CD4-positive, CD25-positive, alpha-beta regulatory T cell (primary cell): Measurements from ENCODE around the gene MON1A. TPM values are rescaled to one million over a fixed set of nuclear protein-coding genes. Genes with fewer than 3 reads are reported as not detected.
A peak's percentile ranks its signal among the peaks of the same experiment; 100 is the strongest.

Experiments
- ATAC-seq, 2 donors: fragments of 150-1000 bp; cut with Tn5 transposase; one replicate each; pipeline ENCODE4 v1.10.0; 2021; ENCODE audit warnings: low read depth in 2 of 2, moderate number of reproducible peaks in 2 of 2, moderate library complexity in 1 of 2
- DNase-seq, 3 donors: peaks; one replicate each; pipeline versions ENCODE4 v3.0.0 to v3.0.0-alpha.2; 2012 to 2022; ENCODE audit warnings: mixed read lengths in 1 of 3
- H3K27ac ChIP-seq: one replicate; pipeline ENCODE4 v1.7.0; 2013; ENCODE audit warnings: mild to moderate bottlenecking, low read length; ENCODE audit not compliant: insufficient read depth, poor library complexity, severe bottlenecking
- H3K27me3 ChIP-seq: one replicate; pipeline ENCODE4 v1.7.0; 2013; ENCODE audit warnings: low read length; ENCODE audit not compliant: control insufficient read depth, insufficient read depth
- H3K36me3 ChIP-seq: one replicate; pipeline ENCODE4 v1.7.0; 2013; ENCODE audit warnings: mild to moderate bottlenecking, low read length, moderate library complexity; ENCODE audit not compliant: control insufficient read depth, insufficient read depth
- H3K4me1 ChIP-seq: 2 replicates; pipeline ENCODE4 v1.7.0; 2013; ENCODE audit warnings: mild to moderate bottlenecking, low read length; ENCODE audit not compliant: insufficient read depth, control insufficient read depth, poor library complexity, severe bottlenecking
- H3K4me3 ChIP-seq: one replicate; pipeline ENCODE4 v1.7.0; 2013; ENCODE audit warnings: low read depth, mild to moderate bottlenecking, low read length, moderate library complexity
- H3K9me3 ChIP-seq, 2 experiments: 1 replicate in 1 of 2; 2 replicates in 1 of 2; pipeline ENCODE4 v1.7.0; 2013; ENCODE audit warnings: low read length in 2 of 2, mild to moderate bottlenecking in 1 of 2, moderate library complexity in 1 of 2; ENCODE audit not compliant: control insufficient read depth in 2 of 2
- H3K27ac Mint-ChIP-seq, 3 donors: one replicate each; pipeline ENCODE4 v1.8.0; 2020 to 2022; ENCODE audit warnings: mild to moderate bottlenecking in 3 of 3, mixed read lengths in 3 of 3, moderate library complexity in 2 of 3
- H3K27me3 Mint-ChIP-seq: one replicate; pipeline ENCODE4 v1.8.0; 2022; ENCODE audit warnings: mild to moderate bottlenecking, mixed read lengths
- H3K36me3 Mint-ChIP-seq: one replicate; pipeline ENCODE4 v1.8.0; 2020; ENCODE audit warnings: mixed read lengths
- H3K4me1 Mint-ChIP-seq, 4 donors: one replicate each; pipeline ENCODE4 v1.8.0; 2020 to 2022; ENCODE audit warnings: mixed read lengths in 4 of 4, mild to moderate bottlenecking in 1 of 4
- H3K4me3 Mint-ChIP-seq, 4 donors: one replicate each; pipeline ENCODE4 v1.8.0; 2020 to 2022; ENCODE audit warnings: mild to moderate bottlenecking in 4 of 4, mixed read lengths in 4 of 4, moderate library complexity in 3 of 4
- H3K9me3 Mint-ChIP-seq, 7 donors: one replicate each; pipeline ENCODE4 v1.8.0; 2020 to 2022; ENCODE audit warnings: mixed read lengths in 7 of 7, mild to moderate bottlenecking in 3 of 7, moderate library complexity in 2 of 7
- polyA plus RNA-seq, 4 donors: library from polyadenylated mRNA; unstranded; fragments of 300-500 nt; fragmentation: Illumina TruSeq; gene quantifications; one replicate each; pipeline ENCODE4 v1.2.3, GENCODE V29; 2021
- total RNA-seq: library from RNA; stranded (reverse); gene quantifications from one replicate; pipeline ENCODE4 v1.2.3, GENCODE V29; 2022

The MON1A gene
- total and polyA plus RNA-seq, 5 donors from 2014 or later, result 4.7 to 20.1 (median 19.2) TPM

DNA sequence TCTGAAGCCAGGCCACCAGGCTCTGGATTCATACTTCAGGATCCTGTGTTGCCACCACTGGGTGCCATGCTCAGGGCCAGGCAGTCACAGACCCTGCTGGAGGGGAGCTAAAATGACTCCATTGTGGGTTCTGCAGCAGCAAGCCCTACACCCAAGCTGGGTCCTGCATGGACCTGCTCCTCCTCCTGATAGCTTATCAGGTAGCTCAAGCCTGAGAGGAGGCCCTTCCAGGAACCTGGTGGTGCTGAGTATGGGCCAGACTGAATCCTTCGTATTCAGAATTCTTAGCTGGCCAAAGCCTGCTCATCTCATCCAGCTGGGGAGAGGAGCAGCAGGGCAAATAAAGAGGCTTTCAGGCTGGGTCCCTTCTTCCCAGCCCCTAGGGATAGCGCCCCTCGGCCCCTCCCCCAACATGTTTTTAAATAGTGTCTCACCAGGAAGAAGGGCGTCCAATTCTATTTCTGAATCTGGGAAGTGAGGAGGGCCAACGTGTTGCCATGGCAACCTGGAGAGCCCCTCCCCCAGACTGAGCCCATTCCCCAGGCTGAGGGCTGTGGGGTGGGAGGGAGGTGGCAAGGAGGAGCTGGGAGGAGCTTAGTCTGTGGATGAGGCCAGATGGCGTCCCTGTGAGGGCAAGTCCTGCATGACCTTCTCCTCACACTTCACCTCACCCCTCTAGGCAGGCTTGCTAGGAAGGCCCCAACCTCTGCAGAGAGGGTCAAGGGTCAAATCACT lies 48.9 kb downstream of the MON1A start:
- Mint-ChIP-seq H3K4me3 (no peak overlapping the region), H3K9me3 (peaks cover 0 to 1% (median 0%) of the 10 kb centered on the region in 7 donors), H3K36me3 (no peaks in the 10 kb centered on the region), H3K4me1 (no peaks in the 10 kb centered on the region), H3K27ac (no peak overlapping the region), H3K27me3 (no peaks in the 10 kb centered on the region)
- no peaks in the 10 kb centered on the region for H3K4me1 ChIP-seq
- H3K36me3 ChIP-seq, result no peaks in the 10 kb centered on the region
- H3K27me3 ChIP-seq, result no peaks in the 10 kb centered on the region
- H3K4me3 ChIP-seq, result no peak overlapping the region
- ATAC-seq (no peak), DNase-seq (no peak)
- no peaks in the 10 kb centered on the region for H3K9me3 ChIP-seq
- H3K27ac ChIP-seq, result no peak overlapping the region

DNA sequence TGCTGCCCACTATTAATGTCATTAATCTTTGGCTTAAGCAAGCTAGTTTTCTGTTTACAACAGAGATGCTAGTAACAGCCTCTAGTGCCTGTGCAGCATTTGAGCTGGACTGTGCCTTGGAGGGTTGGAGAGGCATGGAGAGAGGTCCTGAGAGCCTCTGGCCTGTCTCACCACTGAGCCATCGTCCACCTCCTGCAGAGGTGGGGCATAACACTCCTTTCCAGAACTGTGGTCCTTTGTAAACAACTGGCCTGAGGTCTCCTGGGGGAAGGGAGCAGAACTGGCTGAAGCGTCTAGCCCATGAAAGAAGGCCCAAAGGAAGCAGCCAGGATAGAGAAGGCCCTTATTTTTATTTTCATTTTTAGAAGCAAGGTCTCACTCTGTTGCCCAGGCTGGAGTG lies 49.9 kb downstream of the MON1A start:
- no peaks in the 10 kb centered on the region for H3K36me3 Mint-ChIP-seq
- H3K4me1 Mint-ChIP-seq, result no peaks in the 10 kb centered on the region
- no peak for ATAC-seq
- no peak for DNase-seq
- no peaks in the 10 kb centered on the region for H3K9me3 ChIP-seq
- H3K27me3 ChIP-seq, result no peaks in the 10 kb centered on the region
- H3K36me3 ChIP-seq, result no peaks in the 10 kb centered on the region
- no peak overlapping the region for H3K27ac ChIP-seq
- H3K4me1 ChIP-seq, result no peaks in the 10 kb centered on the region
- no peak overlapping the region for H3K4me3 Mint-ChIP-seq
- H3K27ac Mint-ChIP-seq, result no peak overlapping the region
- no peaks in the 10 kb centered on the region for H3K27me3 Mint-ChIP-seq
- H3K9me3 Mint-ChIP-seq, result peaks cover 0 to under 1% (median 0%) of the 10 kb centered on the region in 7 donors
- no peak overlapping the region for H3K4me3 ChIP-seq

DNA sequence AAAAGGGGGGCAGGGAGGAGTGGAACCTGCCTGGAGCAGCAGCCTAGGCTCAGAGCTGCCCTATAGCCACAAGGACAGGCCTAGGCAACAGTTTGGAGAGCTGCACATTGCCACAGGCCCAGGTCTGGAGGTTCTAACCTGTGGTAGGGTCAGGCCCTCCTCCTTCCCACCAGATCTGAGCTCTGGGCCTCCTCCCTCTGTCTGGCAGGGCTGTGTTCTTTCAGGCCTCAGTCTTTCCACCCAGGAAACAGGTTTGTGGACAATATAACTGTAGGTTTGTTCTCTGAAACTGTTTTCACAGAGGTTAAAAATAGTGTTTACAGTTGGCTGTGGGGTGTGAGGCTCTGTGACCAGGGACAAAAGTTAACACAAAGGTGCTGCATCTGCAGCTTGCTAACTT lies 50.9 kb downstream of the MON1A start:
- ATAC-seq (no peak), DNase-seq (no peak)
- Mint-ChIP-seq H3K27me3 (no peaks in the 10 kb centered on the region), H3K9me3 (no peaks in the 10 kb centered on the region), H3K36me3 (no peaks in the 10 kb centered on the region), H3K27ac (no peak overlapping the region), H3K4me3 (no peak overlapping the region), H3K4me1 (no peaks in the 10 kb centered on the region)
- H3K4me3 ChIP-seq, result no peak overlapping the region
- no peaks in the 10 kb centered on the region for H3K27me3 ChIP-seq
- no peaks in the 10 kb centered on the region for H3K9me3 ChIP-seq
- H3K4me1 ChIP-seq, result no peaks in the 10 kb centered on the region
- no peak overlapping the region for H3K27ac ChIP-seq
- no peaks in the 10 kb centered on the region for H3K36me3 ChIP-seq

DNA sequence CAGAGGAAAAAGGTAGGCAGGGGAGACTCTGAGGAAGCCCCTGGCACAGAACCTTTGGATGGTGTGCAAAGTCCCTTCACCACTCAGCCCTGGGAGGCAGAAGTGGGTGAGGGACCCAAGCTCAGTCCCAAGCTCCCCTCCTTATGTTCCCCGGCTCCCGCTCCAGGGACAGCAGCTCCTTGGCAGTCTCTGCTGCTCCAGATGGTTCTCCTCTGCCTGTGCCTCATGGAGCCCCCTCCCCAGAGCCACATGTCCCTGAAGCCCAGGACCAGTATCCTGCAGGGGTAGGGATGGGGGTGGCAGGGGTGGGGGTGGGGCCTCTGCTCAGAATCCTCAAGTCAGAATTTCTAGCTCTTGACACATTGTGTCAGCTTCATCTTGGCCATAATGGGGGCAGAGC lies 51.9 kb downstream of the MON1A start:
- Mint-ChIP-seq H3K9me3 (no peaks in the 10 kb centered on the region), H3K36me3 (no peaks in the 10 kb centered on the region), H3K27ac (no peak overlapping the region), H3K27me3 (no peaks in the 10 kb centered on the region), H3K4me3 (no peak overlapping the region), H3K4me1 (peaks cover 0 to 3% (median 0%) of the 10 kb centered on the region in 4 donors)
- no peaks in the 10 kb centered on the region for H3K27me3 ChIP-seq
- DNase-seq (no peak), ATAC-seq (no peak)
- no peaks in the 10 kb centered on the region for H3K4me1 ChIP-seq
- no peaks in the 10 kb centered on the region for H3K36me3 ChIP-seq
- H3K9me3 ChIP-seq, result no peaks in the 10 kb centered on the region
- H3K27ac ChIP-seq, result no peak overlapping the region
- no peak overlapping the region for H3K4me3 ChIP-seq

DNA sequence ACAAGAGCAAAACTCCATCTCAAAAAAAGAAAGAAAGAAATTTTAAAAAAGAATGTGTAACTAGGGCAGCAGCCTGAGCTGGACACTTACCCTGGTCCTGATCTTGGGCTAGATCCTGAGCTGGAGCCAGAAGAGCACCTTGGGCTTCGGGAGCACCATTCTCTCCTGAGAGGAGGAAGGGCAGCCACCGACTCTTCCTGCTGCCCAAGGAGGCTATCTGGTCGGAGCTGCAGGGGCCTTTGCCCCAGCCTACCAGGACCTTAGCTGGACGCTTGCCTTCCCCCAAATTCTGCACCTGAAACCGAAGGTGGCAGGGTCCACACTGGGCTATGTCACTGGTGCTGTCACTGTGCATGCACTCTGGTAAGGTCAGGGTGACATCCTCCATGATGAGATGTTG lies 53.0 kb downstream of the MON1A start:
- Mint-ChIP-seq H3K4me1 (peaks cover 0 to 8% (median 1%) of the 10 kb centered on the region in 4 donors), H3K27ac (no peak overlapping the region), H3K27me3 (peaks cover 2% of the 10 kb centered on the region), H3K36me3 (no peaks in the 10 kb centered on the region), H3K4me3 (no peak overlapping the region), H3K9me3 (no peaks in the 10 kb centered on the region)
- no peaks in the 10 kb centered on the region for H3K27me3 ChIP-seq
- ATAC-seq (no peak), DNase-seq (no peak)
- no peaks in the 10 kb centered on the region for H3K4me1 ChIP-seq
- H3K36me3 ChIP-seq, result no peaks in the 10 kb centered on the region
- no peak overlapping the region for H3K4me3 ChIP-seq
- H3K27ac ChIP-seq, result no peak overlapping the region
- no peaks in the 10 kb centered on the region for H3K9me3 ChIP-seq

DNA sequence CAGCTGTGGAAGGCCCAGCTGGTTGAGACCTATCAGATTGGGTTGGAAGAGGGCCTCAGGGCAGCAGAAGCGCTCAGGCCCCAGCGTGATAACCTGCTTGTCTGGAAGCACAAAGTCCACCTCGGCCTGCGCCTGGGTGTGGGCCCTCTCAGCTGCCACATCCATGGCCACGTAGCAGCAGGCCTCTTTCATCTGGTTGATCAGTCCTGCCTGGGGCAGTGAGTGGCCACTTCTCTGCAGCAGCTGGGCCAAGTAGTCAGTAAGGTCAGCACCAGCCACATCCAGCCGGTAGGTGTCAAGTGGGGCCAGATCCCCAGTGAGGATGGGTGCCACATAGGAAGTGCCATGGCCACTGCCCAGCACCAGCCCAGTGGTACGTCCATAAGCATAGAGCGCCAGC lies 56.0 kb downstream of the MON1A start:
- Mint-ChIP-seq H3K4me3 (no peak overlapping the region), H3K27me3 (peaks cover 5% of the 10 kb centered on the region), H3K36me3 (no peaks in the 10 kb centered on the region), H3K4me1 (peaks cover 0 to 10% (median 4%) of the 10 kb centered on the region in 4 donors), H3K27ac (no peak overlapping the region), H3K9me3 (no peaks in the 10 kb centered on the region)
- no peak for ATAC-seq
- Histone ChIP-seq H3K9me3 (no peaks in the 10 kb centered on the region), H3K4me3 (no peak overlapping the region), H3K4me1 (peaks cover 13% of the 10 kb centered on the region), H3K27ac (no peak overlapping the region), H3K27me3 (no peaks in the 10 kb centered on the region), H3K36me3 (no peaks in the 10 kb centered on the region)
- no peak for DNase-seq

DNA sequence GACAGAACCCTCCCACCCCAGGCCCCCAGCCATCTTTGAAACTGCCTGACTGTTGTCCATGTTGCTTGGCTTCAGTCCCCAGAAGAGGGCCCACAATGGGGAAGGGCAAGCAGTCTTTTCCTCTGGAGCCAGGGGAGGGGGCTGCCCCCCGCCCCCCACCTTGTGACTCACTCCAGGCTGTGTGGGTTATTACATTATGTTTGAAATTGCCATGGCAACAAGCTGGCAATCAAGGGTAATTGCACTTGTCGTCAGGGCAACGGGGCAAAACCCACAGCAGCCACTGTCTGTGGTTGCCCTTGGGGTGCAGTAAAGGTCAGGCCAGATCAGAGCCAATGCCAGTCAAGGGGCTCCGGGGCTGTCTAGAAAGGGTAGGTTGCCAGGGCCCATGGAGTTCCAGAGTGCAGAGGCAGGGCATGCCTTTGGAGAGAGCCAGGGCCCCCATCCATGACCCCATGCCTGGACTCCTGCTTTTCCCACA lies 56.8 kb downstream of the MON1A start:
- peaks cover 13% of the 10 kb centered on the region for H3K4me1 ChIP-seq
- H3K27ac ChIP-seq, result no peak overlapping the region
- no peak overlapping the region for H3K4me3 ChIP-seq
- no peak overlapping the region for H3K27ac Mint-ChIP-seq
- DNase-seq, result peak in 2 of 3 donors; percentile 1 to 12
- H3K36me3 ChIP-seq, result no peaks in the 10 kb centered on the region
- no peaks in the 10 kb centered on the region for H3K9me3 ChIP-seq
- H3K4me3 Mint-ChIP-seq, result no peak overlapping the region
- H3K36me3 Mint-ChIP-seq, result no peaks in the 10 kb centered on the region
- H3K9me3 Mint-ChIP-seq, result no peaks in the 10 kb centered on the region
- peaks cover 11% of the 10 kb centered on the region for H3K27me3 Mint-ChIP-seq
- peak; percentile 31 to 56 for ATAC-seq
- peaks cover 0 to 12% (median 4%) of the 10 kb centered on the region in 4 donors for H3K4me1 Mint-ChIP-seq
- H3K27me3 ChIP-seq, result peaks cover 7% of the 10 kb centered on the region

DNA sequence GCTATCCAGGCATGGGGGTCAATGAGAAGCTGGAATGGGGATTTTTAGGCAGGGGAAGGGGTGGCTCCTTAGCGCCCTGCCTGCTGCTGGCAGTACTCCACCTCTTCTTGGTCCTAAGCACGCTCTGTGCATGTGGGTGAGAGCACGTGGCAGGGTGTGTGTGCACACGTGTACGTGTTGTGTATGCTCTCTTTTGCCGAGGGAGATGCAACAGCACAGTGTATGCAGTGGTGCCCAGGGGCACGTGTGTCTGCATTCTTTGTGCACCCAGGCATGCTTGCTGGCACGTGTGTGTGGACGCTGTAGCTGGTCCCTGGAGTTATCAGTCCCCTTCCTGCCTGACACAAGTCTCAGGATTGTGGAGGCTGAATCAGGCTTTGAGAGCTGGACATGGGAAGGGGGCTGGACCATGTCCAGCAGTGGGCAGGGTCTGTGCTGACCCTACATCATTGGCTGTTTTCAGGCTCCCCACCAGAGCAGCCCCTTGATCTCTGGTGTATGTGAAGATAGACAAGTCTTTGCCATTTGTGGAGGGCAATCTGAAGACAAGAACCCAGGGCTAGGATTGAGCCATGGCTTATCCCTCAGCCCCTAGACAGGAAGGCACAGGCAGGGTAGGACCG lies 58.0 kb downstream of the MON1A start:
- no peak overlapping the region for H3K4me3 ChIP-seq
- no peaks in the 10 kb centered on the region for H3K36me3 Mint-ChIP-seq
- ATAC-seq (no peak), DNase-seq (no peak)
- no peak overlapping the region for H3K27ac ChIP-seq
- no peaks in the 10 kb centered on the region for H3K9me3 Mint-ChIP-seq
- peak overlapping the region in 1 of 4 donors; percentile 24 for H3K4me3 Mint-ChIP-seq
- H3K27me3 ChIP-seq, result peaks cover 8% of the 10 kb centered on the region
- no peaks in the 10 kb centered on the region for H3K36me3 ChIP-seq
- H3K27me3 Mint-ChIP-seq, result peaks cover 15% of the 10 kb centered on the region
- H3K4me1 Mint-ChIP-seq, result peaks cover 0 to 12% (median 4%) of the 10 kb centered on the region in 4 donors
- H3K27ac Mint-ChIP-seq, result no peak overlapping the region
- no peaks in the 10 kb centered on the region for H3K9me3 ChIP-seq
- H3K4me1 ChIP-seq, result peaks cover 13% of the 10 kb centered on the region
